Parathyroid adenoma (tissue), 2 donors: ENCODE results near the gene BDH1.
"Not testable (repeated sequence)": the region's sequence is repeated elsewhere in the genome, so short reads cannot be mapped to it uniquely, and the experiment has no call there.

Experiments
- H2AFZ ChIP-seq: fragments of 300-600 bp; sonication (generic); one replicate; pipeline ENCODE4 v1.7.0; 2017; ENCODE audit warnings: antibody characterized with exemption, mild to moderate bottlenecking
- H3K27ac ChIP-seq: fragments of 300-600 bp; sonication (generic); one replicate; pipeline ENCODE4 v1.7.0; 2017
- H3K27me3 ChIP-seq: fragments of 300-600 bp; sonication (generic); one replicate; pipeline ENCODE4 v1.7.0; 2017; ENCODE audit warnings: low read length; ENCODE audit not compliant: control insufficient read depth, insufficient read depth
- H3K36me3 ChIP-seq: fragments of 300-600 bp; sonication (generic); one replicate; pipeline ENCODE4 v1.7.0; 2017; ENCODE audit warnings: low read length; ENCODE audit not compliant: control insufficient read depth, insufficient read depth
- H3K4me1 ChIP-seq: fragments of 300-600 bp; sonication (generic); one replicate; pipeline ENCODE4 v1.7.0; 2017; ENCODE audit warnings: control low read depth
- H3K4me2 ChIP-seq: fragments of 300-600 bp; sonication (generic); one replicate; pipeline ENCODE4 v1.7.0; 2017; ENCODE audit warnings: low read length
- H3K4me3 ChIP-seq: fragments of 300-600 bp; sonication (generic); one replicate; pipeline ENCODE4 v1.7.0; 2017; ENCODE audit warnings: low read depth, low read length
- H3K79me2 ChIP-seq: fragments of 300-600 bp; sonication (generic); one replicate; pipeline ENCODE4 v1.7.0; 2017; ENCODE audit warnings: control low read depth
- H3K9ac ChIP-seq: fragments of 300-600 bp; sonication (generic); one replicate; pipeline ENCODE4 v1.7.0; 2017; ENCODE audit warnings: mild to moderate bottlenecking
- H3K9me3 ChIP-seq: fragments of 300-600 bp; sonication (generic); one replicate; pipeline ENCODE4 v1.7.0; 2017; ENCODE audit warnings: low read length; ENCODE audit not compliant: control insufficient read depth
- TF ChIP-seq, protein P1 (sequence below): fragments of 300-600 bp; sonication (generic); IDR thresholded peaks from one replicate; pipeline ENCODE4 v1.7.0; 2017; ENCODE audit warnings: antibody characterized with exemption, mild to moderate bottlenecking
- donor health status: primary hyperparathyroidism.

BDH1 gene

DNA sequence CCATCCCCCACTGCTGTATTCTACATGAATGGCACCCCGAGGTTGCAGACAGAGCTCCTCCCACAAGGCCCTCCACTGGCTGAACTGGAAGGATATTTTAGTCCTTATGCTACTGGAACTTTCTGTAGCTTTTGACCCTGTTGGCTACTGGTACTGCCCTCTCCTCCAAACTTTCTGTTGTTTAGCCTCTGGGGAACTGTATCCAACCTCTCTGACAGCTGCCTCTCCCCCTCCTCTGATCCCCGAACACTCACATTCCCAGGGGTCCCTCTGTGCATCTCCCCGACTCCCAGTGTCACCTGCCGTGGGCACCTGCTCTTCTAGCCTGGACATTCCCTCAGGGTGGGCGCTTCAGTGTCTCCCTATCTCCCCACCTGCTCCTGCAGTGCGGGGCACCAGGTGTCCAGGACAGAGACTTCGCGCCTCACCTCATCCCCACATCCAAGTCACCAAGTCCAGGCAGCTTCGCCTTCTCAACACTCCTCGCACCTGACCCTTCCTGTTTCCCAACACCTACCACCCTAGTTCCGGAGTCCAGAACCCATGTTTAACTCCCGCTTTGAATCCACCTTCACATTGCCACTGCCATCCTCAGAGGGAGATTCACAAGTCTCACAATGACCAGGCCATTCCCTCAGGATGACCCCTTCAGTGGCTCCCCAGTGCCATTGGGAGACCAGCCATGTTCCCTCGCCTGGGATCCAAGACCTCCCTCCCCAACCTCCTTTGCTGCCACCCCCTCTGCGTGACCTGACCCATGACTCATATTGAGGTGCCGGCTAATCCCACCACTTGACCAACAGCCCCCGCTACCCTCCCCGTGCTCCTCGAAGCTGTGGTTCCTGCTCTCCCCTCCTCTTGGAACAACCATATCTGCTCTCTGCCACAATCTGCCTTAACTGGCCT lies 34.2 kb downstream of the BDH1 start:
- H3K36me3 ChIP-seq = no peaks in the 10 kb centered on the region
- TF ChIP-seq, protein P1, sequence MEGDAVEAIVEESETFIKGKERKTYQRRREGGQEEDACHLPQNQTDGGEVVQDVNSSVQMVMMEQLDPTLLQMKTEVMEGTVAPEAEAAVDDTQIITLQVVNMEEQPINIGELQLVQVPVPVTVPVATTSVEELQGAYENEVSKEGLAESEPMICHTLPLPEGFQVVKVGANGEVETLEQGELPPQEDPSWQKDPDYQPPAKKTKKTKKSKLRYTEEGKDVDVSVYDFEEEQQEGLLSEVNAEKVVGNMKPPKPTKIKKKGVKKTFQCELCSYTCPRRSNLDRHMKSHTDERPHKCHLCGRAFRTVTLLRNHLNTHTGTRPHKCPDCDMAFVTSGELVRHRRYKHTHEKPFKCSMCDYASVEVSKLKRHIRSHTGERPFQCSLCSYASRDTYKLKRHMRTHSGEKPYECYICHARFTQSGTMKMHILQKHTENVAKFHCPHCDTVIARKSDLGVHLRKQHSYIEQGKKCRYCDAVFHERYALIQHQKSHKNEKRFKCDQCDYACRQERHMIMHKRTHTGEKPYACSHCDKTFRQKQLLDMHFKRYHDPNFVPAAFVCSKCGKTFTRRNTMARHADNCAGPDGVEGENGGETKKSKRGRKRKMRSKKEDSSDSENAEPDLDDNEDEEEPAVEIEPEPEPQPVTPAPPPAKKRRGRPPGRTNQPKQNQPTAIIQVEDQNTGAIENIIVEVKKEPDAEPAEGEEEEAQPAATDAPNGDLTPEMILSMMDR = no peak
- no peaks in the 10 kb centered on the region for H3K27me3 ChIP-seq
- H3K4me1 ChIP-seq = no peaks in the 10 kb centered on the region
- H3K9ac ChIP-seq = no peak overlapping the region
- H3K27ac ChIP-seq = no peak overlapping the region
- no peak overlapping the region for H3K4me2 ChIP-seq
- H3K79me2 ChIP-seq = no peaks in the 10 kb centered on the region
- no peak overlapping the region for H3K4me3 ChIP-seq
- H2AFZ ChIP-seq = no peak overlapping the region
- no peaks in the 10 kb centered on the region for H3K9me3 ChIP-seq

DNA sequence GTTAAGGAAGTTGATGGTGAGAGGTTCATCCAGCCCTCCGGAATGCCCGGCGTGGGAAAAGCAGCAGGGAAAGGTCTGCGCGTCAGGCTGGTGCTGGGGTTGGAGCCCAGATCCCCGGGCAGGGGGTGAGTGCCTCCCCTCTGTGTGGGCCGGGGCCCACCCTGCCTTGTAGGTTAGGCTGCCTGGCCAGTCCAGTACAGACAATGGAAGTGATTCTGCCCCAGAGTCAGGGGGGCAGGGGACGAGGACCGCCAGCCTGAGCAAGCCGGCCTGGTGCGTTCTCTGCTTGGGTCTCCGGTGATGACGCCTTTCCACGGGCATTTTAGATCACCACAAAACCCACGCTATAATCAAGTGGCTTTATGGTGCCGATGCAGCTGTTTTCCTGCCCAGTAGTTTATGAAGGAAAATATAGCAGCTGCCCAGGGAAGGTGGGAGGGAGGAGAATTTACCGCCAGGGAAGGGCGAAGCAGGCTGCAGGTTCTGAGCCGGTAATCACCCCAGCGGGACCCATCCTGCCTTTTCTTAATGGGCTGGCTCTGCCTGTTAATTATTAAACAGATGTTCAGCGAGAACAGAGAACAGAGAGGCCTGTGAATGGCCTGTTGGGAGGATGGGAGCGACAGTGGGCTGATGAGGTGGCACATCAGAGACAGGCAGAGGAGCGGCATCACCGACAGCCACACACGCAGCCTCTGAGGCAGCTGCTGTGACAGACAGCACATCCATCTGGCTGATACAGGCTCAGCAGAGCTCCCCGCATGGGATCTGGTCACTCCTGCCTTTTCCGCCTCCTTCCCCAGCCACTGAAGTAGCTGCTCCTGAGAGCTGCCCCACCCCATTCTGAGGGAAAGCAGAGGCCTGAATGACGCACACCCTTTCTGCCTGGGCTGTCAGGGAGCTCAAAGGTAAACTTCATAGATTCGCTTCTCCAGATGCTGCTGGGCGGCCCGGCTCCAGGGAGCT lies 35.2 kb downstream of the BDH1 start:
- no peak overlapping the region for H3K9ac ChIP-seq
- no peak overlapping the region for H3K4me3 ChIP-seq
- no peak overlapping the region for H3K27ac ChIP-seq
- no peak overlapping the region for H2AFZ ChIP-seq
- no peaks in the 10 kb centered on the region for H3K4me1 ChIP-seq
- no peaks in the 10 kb centered on the region for H3K79me2 ChIP-seq
- TF ChIP-seq, protein P1 = no peak
- no peaks in the 10 kb centered on the region for H3K27me3 ChIP-seq
- H3K4me2 ChIP-seq = no peak overlapping the region
- no peaks in the 10 kb centered on the region for H3K36me3 ChIP-seq
- H3K9me3 ChIP-seq = no peaks in the 10 kb centered on the region

DNA sequence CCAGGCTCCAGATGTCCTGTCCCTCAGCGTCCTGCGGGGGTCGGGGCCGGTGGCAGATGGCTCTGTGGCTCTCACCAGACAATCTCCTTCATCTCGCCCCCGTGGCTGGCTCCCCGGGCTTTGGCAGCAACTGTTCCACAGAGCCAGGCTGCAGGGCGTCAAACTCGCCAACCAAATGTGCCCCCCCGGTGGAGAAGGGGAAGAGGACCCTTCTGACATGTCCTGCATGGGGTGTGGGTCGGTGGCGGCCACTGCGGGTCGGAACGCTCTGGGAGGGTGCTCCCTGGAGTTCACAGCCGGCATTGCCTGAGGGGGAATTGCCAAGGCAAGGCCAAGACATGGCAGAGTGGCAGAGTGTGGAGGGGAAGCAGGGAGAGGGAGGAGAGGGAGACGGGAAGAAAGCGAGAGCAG lies 36.0 kb downstream of the BDH1 start:
- H3K79me2 ChIP-seq = no peaks in the 10 kb centered on the region
- H3K4me1 ChIP-seq = no peaks in the 10 kb centered on the region
- no peak overlapping the region for H3K4me2 ChIP-seq
- no peak overlapping the region for H3K27ac ChIP-seq
- H2AFZ ChIP-seq = no peak overlapping the region
- no peak overlapping the region for H3K9ac ChIP-seq
- no peaks in the 10 kb centered on the region for H3K27me3 ChIP-seq
- no peaks in the 10 kb centered on the region for H3K9me3 ChIP-seq
- TF ChIP-seq, protein P1 = no peak
- H3K36me3 ChIP-seq = no peaks in the 10 kb centered on the region
- no peak overlapping the region for H3K4me3 ChIP-seq

DNA sequence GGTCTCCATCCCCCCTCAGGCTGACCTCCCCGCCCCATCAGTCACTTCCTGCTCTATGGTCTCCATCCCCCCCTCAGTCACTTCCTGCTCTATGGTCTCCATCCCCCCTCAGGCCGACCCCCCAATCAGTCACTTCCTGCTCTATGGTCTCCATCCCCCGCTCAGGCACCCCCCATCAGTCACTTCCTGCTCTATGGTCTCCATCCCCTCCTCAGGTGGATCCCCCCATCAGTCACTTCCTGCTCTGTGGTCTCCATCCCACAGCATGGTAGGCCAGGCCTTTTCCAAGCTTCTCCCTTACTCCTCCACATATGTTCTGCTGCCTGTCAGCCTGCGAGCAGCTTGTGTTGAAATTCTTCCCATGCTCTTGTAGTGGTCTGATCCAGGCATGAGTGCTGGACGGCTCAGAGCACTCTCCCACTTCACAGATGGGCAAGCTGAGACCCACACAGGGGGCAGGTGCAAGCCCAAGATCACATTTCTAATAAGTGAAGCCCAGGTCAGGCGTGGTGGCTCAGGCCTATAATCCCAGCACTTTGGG lies 36.8 kb downstream of the BDH1 start:
- Histone ChIP-seq H3K27me3 (no peaks in the 10 kb centered on the region), H3K9me3 (no peaks in the 10 kb centered on the region), H3K4me1 (no peaks in the 10 kb centered on the region), H3K4me3 (no peak overlapping the region), H3K9ac (no peak overlapping the region), H3K27ac (no peak overlapping the region), H2AFZ (no peak overlapping the region), H3K79me2 (no peaks in the 10 kb centered on the region), H3K36me3 (no peaks in the 10 kb centered on the region), H3K4me2 (no peak overlapping the region)
- TF ChIP-seq, protein P1 = no peak

DNA sequence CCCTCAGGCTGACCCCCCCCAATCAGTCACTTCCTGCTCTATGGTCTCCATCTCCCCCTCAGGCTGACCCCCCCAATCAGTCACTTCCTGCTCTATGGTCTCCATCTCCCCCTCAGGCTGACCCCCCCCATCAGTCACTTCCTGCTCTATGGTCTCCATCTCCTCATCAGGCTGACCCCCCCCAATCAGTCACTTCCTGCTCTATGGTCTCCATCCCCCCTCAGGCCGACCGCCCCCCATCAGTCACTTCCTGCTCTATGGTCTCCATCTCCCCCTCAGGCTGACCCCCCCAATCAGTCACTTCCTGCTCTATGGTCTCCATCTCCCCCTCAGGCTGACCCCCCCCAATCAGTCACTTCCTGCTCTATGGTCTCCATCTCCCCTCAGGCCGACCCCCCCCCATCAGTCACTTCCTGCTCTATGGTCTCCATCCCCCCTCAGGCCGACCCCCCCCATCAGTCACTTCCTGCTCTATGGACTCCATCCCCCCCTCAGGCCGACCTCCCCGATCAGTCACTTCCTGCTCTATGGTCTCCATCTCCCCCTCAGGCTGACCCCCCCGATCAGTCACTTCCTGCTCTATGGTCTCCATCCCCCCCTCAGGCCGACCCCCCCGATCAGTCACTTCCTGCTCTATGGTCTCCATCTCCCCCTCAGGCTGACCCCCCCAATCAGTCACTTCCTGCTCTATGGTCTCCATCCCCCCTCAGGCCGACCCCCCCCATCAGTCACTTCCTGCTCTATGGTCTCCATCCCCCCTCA lies 37.7 kb downstream of the BDH1 start:
- not testable (repeated sequence) for H3K4me3 ChIP-seq, H3K4me2 ChIP-seq, H3K27me3 ChIP-seq, H3K36me3 ChIP-seq, H3K9me3 ChIP-seq, H3K9ac ChIP-seq, H2AFZ ChIP-seq, H3K4me1 ChIP-seq, H3K79me2 ChIP-seq, H3K27ac ChIP-seq

DNA sequence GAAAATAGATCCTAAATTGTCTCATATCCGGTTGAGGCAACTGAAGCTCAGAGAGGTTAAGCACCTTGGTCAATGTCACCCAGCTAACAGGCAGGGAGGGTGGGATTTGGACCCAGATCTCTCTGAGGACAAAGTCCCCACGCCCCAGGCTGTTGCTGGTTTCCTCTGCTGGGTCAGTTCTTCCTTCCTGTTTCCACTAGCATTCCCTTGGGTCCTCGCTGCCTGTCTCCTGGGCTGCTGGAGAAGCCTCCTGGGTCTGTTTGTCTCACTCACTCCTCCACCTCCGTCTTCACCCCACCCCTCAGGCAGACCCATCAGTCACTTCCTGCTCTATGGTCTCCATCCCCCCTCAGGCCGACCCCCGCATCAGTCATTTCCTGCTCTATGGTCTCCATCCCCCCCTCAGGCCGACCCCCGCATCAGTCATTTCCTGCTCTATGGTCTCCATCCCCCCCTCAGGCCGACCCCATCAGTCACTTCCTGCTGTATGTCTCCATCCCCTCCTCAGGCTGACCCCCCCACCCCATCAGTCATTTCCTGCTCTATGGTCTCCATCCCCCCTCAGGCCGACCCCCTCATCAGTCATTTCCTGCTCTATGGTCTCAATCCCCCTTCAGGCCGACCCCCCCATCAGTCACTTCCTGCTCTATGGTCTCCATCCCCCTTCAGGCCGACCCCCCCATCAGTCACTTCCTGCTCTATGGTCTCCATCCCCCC lies 38.7 kb downstream of the BDH1 start:
- not testable (repeated sequence) for H3K4me2 ChIP-seq, H2AFZ ChIP-seq, H3K4me1 ChIP-seq, H3K27ac ChIP-seq, H3K79me2 ChIP-seq, H3K4me3 ChIP-seq, H3K27me3 ChIP-seq, H3K36me3 ChIP-seq, H3K9me3 ChIP-seq, H3K9ac ChIP-seq
